ENCODE measurements around the gene BLOC1S5. TPM values are rescaled to one million over a fixed set of nuclear protein-coding genes. Genes with fewer than 3 reads are reported as not detected.

Gene BLOC1S5
- total RNA-seq, 1 donor from 2014 or later = 10.8 TPM

GRCh38 chr6:8084586-8084985 lies 20.4 kb upstream of the BLOC1S5 start:
- intact Hi-C loops (cut with DNase I) = loop anchor here (10.0 kb wide), 1 partner anchor 350 kb away; the partner anchor contains the start of gene SLC35B3
- no peak for DNase-seq (ENCODE audit: low spot score)

- intact Hi-C loops (cut with DNase I) = loop anchor here (10.0 kb wide), 1 partner anchor 352 kb away; the partner anchor contains the start of gene SLC35B3
- no peak for DNase-seq (ENCODE audit: low spot score)
Observed at GRCh38 chr6:8082954-8083858, 19.0 kb upstream of the BLOC1S5 start.

- no peak for DNase-seq (ENCODE audit: low spot score)
- intact Hi-C loops (cut with DNase I) = loop anchor here (10.0 kb wide), 1 partner anchor 352 kb away; the partner anchor contains the start of gene SLC35B3
Observed at GRCh38 chr6:8082572-8082953, 18.4 kb upstream of the BLOC1S5 start.

- intact Hi-C loops (cut with DNase I) = loop anchor here (10.0 kb wide), 1 partner anchor 354 kb away; the partner anchor contains the start of gene SLC35B3
Observed at GRCh38 chr6:8080362-8081151, 16.4 kb upstream of the BLOC1S5 start.

GRCh38 chr6:8079126-8079525 lies 14.9 kb upstream of the BLOC1S5 start:
- intact Hi-C loops (cut with DNase I) = no loop called here
- DNase-seq (ENCODE audit: low spot score) = no peak

More at GRCh38 chr6:8080362-8081151, 16.4 kb upstream of the BLOC1S5 start:
- no peak for DNase-seq (ENCODE audit: low spot score)

GRCh38 chr6:8077991-8078390 lies 13.8 kb upstream of the BLOC1S5 start:
- no peak for DNase-seq (ENCODE audit: low spot score)
- intact Hi-C loops (cut with DNase I) = no loop called here

GRCh38 chr6:8075704-8076103 lies 11.5 kb upstream of the BLOC1S5 start:
- no peak for DNase-seq (ENCODE audit: low spot score)
- intact Hi-C loops (cut with DNase I) = no loop called here

- intact Hi-C loops (cut with DNase I) = no loop called here
- DNase-seq (ENCODE audit: low spot score) = no peak
Observed at GRCh38 chr6:8075185-8075584, 11.0 kb upstream of the BLOC1S5 start.

GRCh38 chr6:8074213-8074612 lies 10.0 kb upstream of the BLOC1S5 start:
- DNase-seq (ENCODE audit: low spot score) = no peak
- intact Hi-C loops (cut with DNase I) = no loop called here

- DNase-seq (ENCODE audit: low spot score) = no peak
- intact Hi-C loops (cut with DNase I) = no loop called here
Observed at GRCh38 chr6:8073758-8074157, 9.6 kb upstream of the BLOC1S5 start.

GRCh38 chr6:8070718-8071117 lies 6.5 kb upstream of the BLOC1S5 start:
- DNase-seq (ENCODE audit: low spot score) = no peak
- intact Hi-C loops (cut with DNase I) = no loop called here

- DNase-seq (ENCODE audit: low spot score) = no peak
- intact Hi-C loops (cut with DNase I) = loop anchor here (5.0 kb wide), 1 partner anchor 33 kb away; the partner anchor contains the start of gene EEF1E1
Observed at GRCh38 chr6:8069631-8070284, 5.6 kb upstream of the BLOC1S5 start.

GRCh38 chr6:8069151-8069550 lies 5.0 kb upstream of the BLOC1S5 start:
- intact Hi-C loops (cut with DNase I) = loop anchor here (5.0 kb wide), 1 partner anchor 33 kb away; the partner anchor contains the start of gene EEF1E1

GRCh38 chr6:8066108-8066507 lies 1.9 kb upstream of the BLOC1S5 start:
- intact Hi-C loops (cut with DNase I) = loop anchor here (5.0 kb wide), 1 partner anchor 36 kb away; the partner anchor contains the start of gene EEF1E1
- no peak for DNase-seq (ENCODE audit: low spot score)

More at GRCh38 chr6:8069151-8069550, 5.0 kb upstream of the BLOC1S5 start:
- no peak for DNase-seq (ENCODE audit: low spot score)

- intact Hi-C loops (cut with DNase I) = loop anchor here (5.0 kb wide), 1 partner anchor 37 kb away; the partner anchor contains the start of gene EEF1E1
Observed at GRCh38 chr6:8065519-8065911, 1.3 kb upstream of the BLOC1S5 start.

GRCh38 chr6:8064638-8065518 lies 689 bp upstream of the BLOC1S5 start:
- DNase-seq (ENCODE audit: low spot score) = no peak
- intact Hi-C loops (cut with DNase I) = loop anchor here (5.0 kb wide), 2 partner anchors 37 to 153 kb away; partner anchors contain the start of genes EEF1E1 and TXNDC5

More at GRCh38 chr6:8065519-8065911, 1.3 kb upstream of the BLOC1S5 start:
- DNase-seq (ENCODE audit: low spot score) = no peak

GRCh38 chr6:8061736-8062135 lies 2.5 kb downstream of the BLOC1S5 start:
- no peak for DNase-seq (ENCODE audit: low spot score)
- intact Hi-C loops (cut with DNase I) = loop anchor here (5.0 kb wide), 1 partner anchor 149 kb away; the partner anchor contains the start of gene TXNDC5

- DNase-seq (ENCODE audit: low spot score) = no peak
- intact Hi-C loops (cut with DNase I) = loop anchor here (5.0 kb wide), 1 partner anchor 148 kb away; the partner anchor contains the start of gene TXNDC5
Observed at GRCh38 chr6:8060346-8060745, 3.8 kb downstream of the BLOC1S5 start.

Data from cardiac septum (tissue), 1 donor.